Measurements from ENCODE around the gene FCGBP. TPM values are rescaled to one million over a fixed set of nuclear protein-coding genes. Genes with fewer than 3 reads are reported as not detected.
"Not testable (repeated sequence)": the region's sequence is repeated elsewhere in the genome, so short reads cannot be mapped to it uniquely, and the experiment has no call there.

The FCGBP gene
- total RNA-seq, 1 donor from 2014 or later: 10.0 TPM

- not testable (repeated sequence) for H3K27ac Mint-ChIP-seq; H3K4me3 Mint-ChIP-seq; H3K27me3 Mint-ChIP-seq; H3K36me3 Mint-ChIP-seq; H3K9me3 Mint-ChIP-seq; H3K4me1 Mint-ChIP-seq (ENCODE audit: unreplicated experiment); DNase-seq (ENCODE audit: extremely low spot score, unreplicated experiment)
These were observed 48.4 kb downstream of the FCGBP start for GRCh38 chr19:39885821-39886554.

GRCh38 chr19:39884721-39885120 lies 49.7 kb downstream of the FCGBP start:
- H3K4me3 Mint-ChIP-seq; DNase-seq (ENCODE audit: extremely low spot score, unreplicated experiment); H3K4me1 Mint-ChIP-seq (ENCODE audit: unreplicated experiment); H3K9me3 Mint-ChIP-seq; H3K27ac Mint-ChIP-seq; H3K27me3 Mint-ChIP-seq; H3K36me3 Mint-ChIP-seq: not testable (repeated sequence)

Other genes with a start within 250 kb of the FCGBP start
- 0.48 TPM in 1 of 2 replicates, not detected in the other for gene LGALS14, start 230.2 kb downstream of the FCGBP start, total RNA-seq (ENCODE audit: low replicate concordance)
- gene CLC, start 196.6 kb downstream of the FCGBP start, total RNA-seq (ENCODE audit: low replicate concordance): not detected in 2 replicates
- not detected in 2 replicates for gene LEUTX, start 155.8 kb downstream of the FCGBP start, total RNA-seq (ENCODE audit: low replicate concordance)
- 43.1 and 49.3 TPM in 2 replicates for gene DYRK1B, start 100.5 kb downstream of the FCGBP start, total RNA-seq (ENCODE audit: low replicate concordance)
- gene FBL, start 88.3 kb downstream of the FCGBP start, total RNA-seq (ENCODE audit: low replicate concordance): 327 and 356 TPM in 2 replicates
- 100 and 102 TPM in 2 replicates for gene PSMC4, start 36.5 kb upstream of the FCGBP start, total RNA-seq (ENCODE audit: low replicate concordance)
- 1.7 and 5.5 TPM in 2 replicates for gene ZNF546, start 62.4 kb upstream of the FCGBP start, total RNA-seq (ENCODE audit: low replicate concordance)
- 33.0 and 38.8 TPM in 2 replicates for gene ZNF780B, start 121.6 kb upstream of the FCGBP start, total RNA-seq (ENCODE audit: low replicate concordance)
- 21.2 and 24.3 TPM in 2 replicates for gene ZNF780A, start 156.3 kb upstream of the FCGBP start, total RNA-seq (ENCODE audit: low replicate concordance)

All from type B pancreatic cell (in vitro differentiated cells).